HG02571 (cell line): Measurements from ENCODE around the gene GLT6D1.
"Not testable (repeated sequence)": the region's sequence is repeated elsewhere in the genome, so short reads cannot be mapped to it uniquely, and the experiment has no call there.

Experiments
- ATAC-seq: cut with Tn5 transposase; IDR thresholded peaks from one replicate; pipeline ENCODE4 v1.9.1; 2021; ENCODE audit warnings: mild to moderate bottlenecking, moderate library complexity; ENCODE audit not compliant: unreplicated experiment

GLT6D1 gene, protein sequence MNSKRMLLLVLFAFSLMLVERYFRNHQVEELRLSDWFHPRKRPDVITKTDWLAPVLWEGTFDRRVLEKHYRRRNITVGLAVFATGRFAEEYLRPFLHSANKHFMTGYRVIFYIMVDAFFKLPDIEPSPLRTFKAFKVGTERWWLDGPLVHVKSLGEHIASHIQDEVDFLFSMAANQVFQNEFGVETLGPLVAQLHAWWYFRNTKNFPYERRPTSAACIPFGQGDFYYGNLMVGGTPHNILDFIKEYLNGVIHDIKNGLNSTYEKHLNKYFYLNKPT

DNA sequence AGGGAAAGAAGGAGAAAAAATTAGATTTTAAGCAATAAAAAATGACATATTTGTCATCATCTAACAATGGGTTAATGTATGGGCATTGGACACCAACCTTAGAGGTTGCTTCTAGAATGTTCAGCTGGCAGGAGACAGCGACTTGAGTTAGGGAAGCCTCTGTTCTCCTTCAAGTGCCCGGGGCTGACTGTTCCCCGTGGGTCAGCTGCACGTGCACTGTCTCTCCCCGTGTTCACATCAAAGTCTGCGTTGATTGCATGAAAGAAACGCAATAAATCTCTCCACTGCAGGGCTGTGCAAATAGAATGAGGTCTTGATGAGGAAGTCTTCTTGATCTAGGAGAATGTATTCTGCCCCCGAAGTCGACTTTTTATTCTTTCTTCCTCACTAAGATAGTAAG is at the start of gene GLT6D1:
TSS of gene GLT6D1 (minus strand) at position 345 of the 400 bp plus-strand sequence. CDS start 353 bp downstream, outside the sequence.
- no peak for ATAC-seq

DNA sequence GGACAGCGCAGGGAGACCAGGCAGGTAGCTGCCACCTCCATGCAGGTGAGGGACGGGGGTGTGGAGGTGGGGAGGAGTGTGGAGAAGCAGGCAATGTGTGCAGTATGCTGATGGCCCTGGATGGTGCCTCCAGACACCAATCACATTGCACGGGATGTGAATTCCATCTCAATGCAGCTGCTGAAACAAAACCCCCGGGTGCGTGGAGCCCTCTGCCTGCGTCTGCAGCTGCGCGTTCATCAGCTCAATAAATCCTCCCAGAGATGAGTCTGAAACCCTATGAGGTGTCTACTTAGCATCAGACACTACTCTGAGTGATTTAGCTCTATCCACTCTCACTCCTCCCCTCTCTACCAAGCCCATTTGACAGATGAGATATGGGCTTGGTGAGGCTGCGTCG is 49.7 kb upstream of the GLT6D1 start:
- no peak for ATAC-seq

DNA sequence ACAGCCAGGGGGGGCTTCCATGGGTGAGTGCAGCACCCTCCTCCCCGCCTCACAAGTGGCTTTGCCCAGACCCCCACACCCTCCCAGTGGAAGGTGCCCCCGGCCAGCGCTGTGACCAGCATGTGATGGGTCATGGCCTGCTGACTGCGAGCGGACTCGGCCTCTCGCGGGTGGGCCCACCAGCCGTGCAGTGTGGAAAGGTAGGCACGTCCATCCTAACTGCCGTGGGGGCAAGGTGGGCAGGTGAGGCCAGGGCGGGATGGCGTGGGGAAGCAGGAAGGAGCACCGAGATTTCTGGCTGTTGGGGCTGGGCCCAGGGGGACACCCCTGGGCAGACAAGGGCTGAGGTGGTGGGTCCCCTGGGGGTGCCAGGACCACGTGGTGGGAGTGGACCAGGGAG is 47.9 kb upstream of the GLT6D1 start:
- ATAC-seq: no peak

DNA sequence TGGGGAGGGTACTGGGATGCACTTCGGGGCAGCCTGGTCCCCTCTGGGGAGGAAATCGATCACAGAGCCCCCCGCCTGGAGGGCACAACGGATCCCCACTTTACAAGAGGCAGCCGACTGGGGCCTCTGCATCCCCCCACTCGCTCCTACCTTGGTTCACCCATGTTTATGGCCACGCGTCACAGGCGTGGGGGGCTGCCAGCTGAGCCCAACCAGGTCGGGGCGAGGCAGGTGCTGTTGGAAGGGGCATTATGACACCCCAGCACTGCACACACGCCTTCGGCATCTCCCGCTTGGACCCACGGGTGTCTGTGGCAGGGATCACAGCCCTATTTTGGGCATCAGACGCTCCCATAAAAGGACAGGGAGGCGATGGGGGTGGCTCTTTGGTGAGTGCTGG is 45.4 kb upstream of the GLT6D1 start:
- ATAC-seq: no peak

DNA sequence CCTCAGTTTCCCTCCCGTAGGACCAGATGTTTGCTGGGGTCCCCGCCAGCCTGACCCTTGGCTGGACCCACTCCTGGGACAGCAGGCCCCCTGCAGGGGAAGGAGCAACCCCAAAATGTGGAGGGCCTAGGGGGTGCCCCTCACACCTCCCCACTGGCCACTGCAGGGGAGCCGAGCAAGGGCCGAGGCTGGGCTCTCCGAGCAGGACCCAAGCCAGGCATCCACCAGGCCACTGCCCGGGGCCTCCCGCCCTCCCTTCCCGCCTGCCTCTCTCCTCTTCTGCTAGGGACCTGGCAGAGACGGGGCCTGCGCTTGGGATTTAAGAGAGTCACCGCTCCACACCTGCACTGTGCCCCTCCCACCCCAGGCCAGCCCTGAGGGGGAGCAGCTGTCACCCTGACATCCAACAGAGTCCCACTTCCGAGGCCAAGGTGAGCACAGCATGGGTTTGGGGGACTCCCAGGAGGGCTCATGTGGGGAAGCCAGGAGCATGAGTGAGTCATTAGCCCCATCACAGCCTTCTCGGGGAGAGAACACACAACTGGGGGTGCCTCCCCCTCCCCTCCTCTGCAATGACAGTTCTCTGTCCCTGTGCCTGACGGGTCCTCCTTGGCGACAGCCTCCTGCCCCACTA is 44.2 kb upstream of the GLT6D1 start:
- ATAC-seq: no peak

DNA sequence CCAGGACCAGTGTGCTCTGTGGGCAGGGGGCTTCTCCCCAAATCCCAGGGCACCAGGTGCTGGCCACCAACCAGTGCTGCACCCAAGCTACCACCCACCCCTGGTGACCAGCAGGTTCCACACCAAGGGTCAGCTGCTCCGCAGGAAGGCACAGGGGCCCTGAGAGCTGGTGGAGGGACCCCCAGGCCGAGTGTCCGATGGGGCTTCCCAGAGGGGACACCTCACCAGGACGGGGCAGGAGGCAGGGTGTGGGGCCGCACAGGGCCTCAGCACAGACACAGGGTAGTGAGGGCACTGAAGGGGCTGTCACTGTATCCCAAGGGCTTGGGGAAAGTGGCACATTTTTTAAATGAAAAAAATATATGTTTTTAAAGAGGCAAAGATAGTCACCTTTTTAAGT is 41.8 kb upstream of the GLT6D1 start:
- no peak for ATAC-seq

DNA sequence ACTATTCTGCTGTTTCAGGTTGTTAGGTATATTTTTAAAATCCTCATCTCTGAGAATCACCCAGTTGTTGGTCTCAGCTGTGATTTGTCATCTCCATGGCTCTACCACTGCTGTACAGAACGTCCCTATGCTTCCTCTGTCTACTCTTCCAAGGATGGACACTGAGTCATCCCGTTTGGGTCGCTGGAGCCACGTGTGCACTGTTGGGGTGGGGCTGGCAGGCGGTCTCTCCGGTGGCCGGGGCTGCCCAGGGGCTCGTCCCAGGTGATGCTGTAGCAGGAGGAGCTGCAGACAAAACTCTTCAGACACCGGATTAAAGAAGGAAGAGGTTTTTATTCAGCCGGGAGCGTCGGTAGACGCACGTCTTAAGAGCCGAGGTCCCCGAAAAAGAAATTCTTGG is 40.7 kb upstream of the GLT6D1 start:
- ATAC-seq: no peak

DNA sequence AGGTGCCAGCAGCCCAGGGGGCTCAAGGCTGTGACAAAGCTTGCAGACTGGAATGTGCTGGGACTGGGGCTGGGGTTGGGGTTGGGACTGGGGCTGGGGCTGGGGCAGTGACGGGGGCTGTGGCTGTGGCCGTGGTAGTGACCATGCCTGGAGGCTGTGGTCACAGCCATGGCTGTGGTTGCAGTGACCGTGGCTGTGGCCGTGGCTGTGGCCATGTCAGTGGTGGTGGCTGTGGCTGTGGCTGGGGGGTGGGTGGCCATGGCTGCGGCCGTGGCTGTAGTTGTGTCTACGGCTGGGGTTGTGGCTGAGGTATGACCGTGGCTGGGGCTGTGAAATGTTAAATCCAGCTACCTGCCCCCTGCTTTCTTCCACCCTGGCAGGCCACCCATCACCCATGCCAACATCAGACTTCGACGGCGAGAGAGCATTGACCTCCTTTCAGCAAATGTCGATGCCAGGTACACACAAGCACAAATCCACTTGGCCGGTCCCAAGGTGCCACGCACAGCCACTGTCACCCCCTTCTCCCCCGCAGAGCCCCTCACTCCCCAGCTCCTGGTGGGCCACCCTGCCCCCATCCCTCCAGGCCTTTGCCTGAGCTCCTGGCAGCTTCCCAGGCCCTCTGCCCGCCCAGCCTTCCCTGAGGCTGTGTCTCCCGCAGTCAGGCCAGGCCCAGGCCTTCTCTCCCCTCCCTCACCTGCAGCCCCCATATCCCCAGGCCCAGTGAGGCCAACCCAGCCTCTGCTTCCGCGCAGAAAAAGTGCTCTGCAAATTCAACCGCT is 39.1 kb upstream of the GLT6D1 start:
- no peak for ATAC-seq

DNA sequence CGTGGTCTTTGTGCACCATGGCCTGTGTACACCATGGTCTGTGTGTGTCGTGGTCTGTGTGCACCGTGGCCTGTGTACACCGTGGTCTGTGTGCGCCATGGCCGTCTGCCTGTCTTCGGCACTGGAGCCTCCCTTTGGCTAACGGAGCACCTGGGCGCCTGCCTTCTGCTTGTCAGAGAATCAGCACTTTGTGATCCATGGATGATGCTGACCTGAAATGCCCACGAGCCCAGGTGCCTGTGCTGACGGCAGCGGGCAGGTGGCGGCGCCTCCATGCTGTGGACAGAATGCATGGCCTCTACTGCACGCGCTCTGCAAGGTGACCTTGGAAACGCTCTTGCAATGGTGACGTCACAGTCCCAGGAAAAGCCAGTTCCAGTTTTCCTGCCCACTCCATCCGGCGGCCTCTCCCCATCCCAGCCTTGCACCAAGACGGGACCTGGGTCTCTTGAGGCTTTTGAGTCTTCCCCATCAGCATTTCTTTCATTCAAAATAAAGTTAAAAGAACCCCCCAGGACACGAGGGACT is 38.4 kb upstream of the GLT6D1 start:
- no peak for ATAC-seq

DNA sequence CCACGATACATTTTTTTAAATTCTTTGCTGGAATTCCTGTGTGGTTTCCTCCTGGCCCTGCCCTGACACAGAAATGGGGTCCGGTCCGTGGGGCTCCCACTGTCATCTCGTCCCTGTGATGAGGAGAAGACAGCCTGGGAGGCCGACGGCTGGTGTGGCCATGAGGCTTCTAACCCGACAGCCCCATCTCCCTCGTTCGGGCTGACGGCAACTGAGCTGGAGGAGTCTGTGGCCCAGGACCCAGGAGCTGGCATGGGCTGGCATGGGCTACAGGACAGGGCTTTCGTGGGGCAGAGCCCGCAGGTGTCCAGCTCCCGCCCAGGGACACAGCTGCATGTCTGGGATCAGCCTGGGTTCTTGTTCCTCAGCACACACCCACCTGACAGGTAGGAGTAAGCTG is 37.6 kb upstream of the GLT6D1 start:
- no peak for ATAC-seq

DNA sequence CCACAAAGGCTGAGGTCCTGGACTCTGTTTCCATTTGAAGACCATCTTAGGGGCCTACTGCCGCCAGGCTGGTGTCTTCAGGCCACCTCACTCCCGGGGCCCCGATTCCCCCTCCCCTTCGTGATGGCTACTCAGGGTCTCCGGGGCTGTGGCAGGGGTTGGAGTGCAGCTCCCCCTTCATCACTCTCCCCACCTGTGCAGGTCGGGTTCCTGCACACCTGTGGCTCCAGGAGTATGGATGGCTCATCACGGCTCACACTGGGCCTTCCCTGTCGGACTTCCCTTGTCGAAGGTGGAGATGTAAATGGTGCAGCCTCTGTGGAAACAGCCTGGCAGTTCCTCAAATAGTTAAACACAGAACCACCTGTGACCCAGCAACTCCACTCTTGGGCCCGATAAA is 35.6 kb upstream of the GLT6D1 start:
- ATAC-seq: no peak

DNA sequence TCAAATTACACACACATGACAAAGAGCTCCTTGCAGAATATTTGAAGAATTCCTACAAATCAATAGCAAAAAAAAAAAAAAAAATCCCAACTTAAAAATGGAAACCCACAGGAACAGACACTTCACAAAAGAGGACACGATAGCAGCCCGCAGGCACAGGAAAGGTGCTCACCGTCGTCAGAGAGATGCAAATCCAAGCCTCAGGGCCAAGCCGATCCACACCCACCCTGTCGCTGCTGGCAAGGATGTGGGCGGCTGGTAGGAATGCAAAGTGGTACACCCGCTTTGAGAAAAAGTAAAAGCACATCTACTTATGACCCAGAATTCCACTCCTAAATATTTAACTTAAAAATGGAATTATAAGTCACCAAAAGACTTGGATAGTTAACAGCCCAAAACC is 34.6 kb upstream of the GLT6D1 start:
- ATAC-seq: no peak

DNA sequence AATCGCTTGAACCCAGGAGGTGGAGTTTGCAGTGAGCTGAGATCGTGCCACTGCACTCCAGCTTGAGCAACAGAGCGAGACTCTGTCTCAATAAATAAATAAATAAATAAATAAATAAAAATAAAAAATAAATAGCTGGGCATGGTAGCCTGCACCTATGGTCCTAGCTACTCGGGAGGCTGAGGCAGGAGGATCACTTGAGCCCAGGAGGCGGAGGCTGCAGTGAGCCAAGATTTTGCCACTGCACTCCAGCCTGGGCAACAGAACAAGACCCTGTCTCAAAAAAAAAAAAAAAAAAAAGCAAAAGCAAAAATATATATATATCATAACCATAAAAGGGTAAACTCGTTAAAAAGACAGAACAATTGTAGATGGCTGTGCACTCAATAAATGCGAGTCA is 33.4 kb upstream of the GLT6D1 start:
- not testable (repeated sequence) for ATAC-seq

DNA sequence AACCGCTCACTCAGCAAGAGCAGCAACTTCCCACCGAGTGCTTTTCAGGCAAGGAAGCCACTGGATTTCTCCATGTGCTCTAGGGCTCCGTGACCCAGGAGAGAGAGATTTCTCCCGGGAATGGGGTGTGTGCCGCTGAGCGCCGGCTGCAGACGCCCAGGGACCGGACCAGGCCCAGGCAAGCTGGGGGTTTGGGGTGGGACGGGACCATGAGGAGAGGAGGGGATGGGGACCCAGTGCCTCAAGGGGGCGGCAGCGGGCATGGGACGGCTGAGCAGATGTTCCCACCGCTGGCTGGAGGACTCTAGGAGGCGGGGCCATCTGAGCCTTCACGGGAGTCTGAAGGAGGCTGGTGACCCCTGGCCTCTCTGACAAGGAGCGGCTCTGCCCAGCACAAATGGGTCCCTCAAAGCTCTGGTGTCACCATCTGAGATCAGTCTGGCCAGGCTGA is 32.3 kb upstream of the GLT6D1 start:
- no peak for ATAC-seq

DNA sequence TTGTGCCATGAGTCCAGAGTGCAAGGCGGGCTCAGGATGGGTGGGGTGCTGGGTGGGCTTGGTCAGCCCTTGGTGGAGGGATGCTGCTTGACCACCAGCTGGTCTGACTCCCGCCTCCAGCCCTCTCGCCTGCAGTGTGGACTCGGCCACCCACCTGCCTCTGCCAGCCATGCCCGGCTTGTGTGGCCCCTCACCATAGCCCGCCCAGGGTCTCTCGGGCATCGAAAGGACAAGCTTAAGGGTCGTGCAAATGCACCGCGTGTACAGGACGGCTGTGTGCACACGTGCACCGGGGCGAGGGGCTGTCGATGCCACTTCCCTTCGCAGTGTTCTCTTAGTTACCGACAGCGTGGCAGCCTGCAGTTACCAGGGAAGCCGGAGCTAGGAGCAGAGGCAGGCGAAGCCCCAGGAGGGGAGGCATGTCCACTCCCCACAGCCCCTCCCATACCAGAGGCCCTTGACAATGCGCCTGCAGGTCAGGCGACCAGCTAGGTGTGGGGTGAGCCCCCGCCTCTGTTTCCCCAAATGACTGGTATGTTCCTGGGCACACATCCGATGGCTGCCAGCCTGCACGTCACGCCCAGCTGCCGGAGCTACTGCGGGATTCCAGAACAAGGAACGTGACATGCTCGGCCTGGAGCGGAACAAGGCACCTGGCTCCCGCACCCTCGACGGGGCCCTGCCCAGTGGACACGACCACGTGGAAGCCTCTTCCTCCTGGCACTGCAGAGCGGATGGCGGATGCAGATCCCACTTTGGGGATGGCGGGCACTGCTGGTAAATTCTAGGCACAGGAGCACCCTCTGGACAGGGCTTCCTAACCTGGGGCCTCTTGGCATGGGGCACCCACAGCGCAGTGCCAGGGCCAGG is 31.6 kb upstream of the GLT6D1 start:
- ATAC-seq: no peak

DNA sequence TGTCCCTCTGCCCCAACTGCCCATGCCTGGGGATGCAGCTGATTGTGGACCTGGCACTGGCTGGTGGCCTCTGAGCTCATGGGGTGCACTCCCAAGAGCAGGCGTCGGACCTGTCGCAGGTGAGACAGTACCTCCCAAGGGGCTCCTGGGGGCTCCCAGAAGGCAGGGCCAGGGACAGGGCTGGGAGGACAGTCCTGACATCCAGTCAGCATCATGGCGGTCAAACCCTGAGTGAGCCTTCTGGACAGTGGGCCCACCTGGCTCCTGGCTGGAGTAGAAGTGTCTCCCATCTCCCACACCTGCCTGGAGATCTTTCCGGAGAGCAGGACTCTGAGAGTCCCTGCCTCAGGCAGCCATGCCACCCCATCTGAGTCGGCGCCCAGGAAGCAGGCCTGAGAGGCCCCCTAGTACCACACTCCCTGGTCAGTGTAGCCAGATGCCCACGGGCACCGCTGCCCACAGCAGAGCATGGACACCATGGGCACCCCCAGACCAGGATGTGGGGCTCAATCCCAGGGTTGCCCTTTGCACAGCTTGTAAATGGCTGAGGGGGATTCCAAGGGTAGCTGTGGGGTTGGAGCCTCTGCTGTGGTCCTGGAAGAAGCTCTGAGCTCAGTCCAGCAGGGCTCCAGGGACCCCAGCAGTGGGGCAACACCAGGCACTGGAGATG is 30.4 kb upstream of the GLT6D1 start:
- no peak for ATAC-seq

DNA sequence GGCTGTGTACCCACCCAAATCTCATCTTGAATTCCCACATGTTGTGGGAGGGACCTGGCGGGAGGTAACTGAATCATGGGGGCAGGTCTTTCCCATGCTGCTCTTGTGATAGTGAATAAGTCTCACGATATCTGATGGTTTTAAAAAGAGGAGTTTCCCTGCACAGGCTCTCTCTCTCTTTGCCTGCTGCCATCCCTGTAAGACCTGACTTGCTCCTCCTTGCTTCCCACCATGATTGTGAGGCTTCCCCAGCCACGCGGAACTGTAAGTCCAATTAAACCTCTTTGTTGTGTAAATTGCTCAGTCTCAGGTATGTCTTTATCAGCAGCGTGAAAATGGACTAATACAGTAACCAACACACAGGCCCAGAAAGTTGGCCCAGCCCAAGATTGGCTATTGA is 29.7 kb upstream of the GLT6D1 start:
- not testable (repeated sequence) for ATAC-seq

DNA sequence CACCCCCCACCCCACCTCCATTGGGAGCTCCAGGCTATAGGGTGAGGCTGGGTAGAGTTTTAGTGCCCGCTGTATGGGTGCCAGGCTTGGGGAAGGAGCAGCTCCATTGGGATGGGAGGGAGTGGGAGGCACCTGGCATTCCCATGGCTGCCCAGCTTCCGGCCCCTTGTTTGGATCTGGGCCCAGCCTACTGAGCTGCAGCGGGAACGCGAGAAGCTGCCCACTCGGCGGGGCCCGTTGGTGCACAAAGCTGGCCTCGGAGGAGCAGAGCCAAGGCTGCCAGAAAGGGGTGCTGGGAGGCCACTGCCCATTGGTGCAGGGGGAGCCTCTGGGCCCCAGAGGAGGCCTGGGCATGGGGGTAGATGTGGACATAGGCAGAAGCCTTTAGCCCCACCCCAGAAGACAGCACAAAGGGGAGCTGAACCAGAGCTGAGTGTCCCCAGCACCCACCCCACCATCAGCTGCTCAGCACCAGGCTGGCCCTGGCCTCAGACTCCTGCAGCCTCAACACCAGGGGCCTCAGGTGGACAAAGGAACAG is 28.2 kb upstream of the GLT6D1 start:
- no peak for ATAC-seq

DNA sequence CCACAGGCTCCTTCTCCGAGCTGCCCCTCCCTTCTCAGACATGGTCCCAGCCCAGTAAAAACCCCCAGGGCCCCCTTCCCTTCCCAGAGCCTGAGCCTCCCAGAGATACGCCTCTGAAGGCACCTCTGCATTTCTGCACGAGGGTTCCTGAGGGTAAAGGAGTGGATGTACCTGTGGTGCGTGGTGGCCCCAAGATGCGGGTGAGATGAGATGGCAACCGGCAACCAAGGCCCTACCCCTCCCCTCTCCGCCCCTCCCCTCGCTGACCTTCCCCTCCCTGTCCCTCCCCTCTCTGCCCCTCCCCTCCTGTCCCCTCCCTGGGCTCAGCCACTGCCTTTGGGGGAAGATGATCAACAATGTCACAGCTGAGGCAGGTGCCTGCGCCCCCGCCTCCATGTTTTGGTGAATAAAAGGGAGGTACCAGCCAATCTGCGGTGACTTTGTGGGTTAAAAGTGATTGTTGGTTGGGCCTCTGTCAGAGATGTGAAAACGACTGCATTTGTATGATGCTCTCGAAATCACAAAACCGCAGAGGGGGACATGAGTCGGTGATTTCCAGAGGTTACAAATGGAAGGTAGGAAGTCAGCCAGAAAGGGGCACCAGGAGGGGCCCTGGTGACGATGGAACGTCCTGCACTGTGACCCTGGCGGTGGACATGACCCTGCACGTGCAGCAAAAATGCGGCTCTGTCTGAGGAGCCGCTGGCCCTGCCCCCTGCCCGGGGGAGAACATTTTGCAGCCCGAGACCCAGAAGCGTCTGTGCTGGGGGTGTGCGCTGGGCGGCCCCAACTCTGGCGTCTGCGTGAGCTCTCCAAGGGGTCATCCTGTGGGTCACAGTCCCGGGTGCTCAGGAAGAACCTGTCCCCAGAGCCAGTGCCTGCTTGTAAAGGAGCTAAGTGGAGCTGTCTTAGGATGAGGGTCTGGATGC is 27.5 kb upstream of the GLT6D1 start:
- ATAC-seq: no peak
